Tibial nerve (tissue), 4 donors: ENCODE measurements around the gene PANX2.

Experiments used
- EP300 ChIP-seq, 2 donors: sonication (generic); formaldehyde crosslinking; IDR thresholded peaks; one replicate each; pipeline ENCODE4 v1.6.1; 2017; ENCODE audit warnings: antibody characterized with exemption in 2 of 2, mild to moderate bottlenecking in 1 of 2
- POLR2A ChIP-seq, 2 donors: fragments of 450-650 bp; IDR thresholded peaks; one replicate each; pipeline ENCODE4 v1.6.1; 2017; ENCODE audit warnings: antibody characterized with exemption in 2 of 2, mild to moderate bottlenecking in 2 of 2, moderate library complexity in 2 of 2
- TF ChIP-seq, protein P1 (sequence below), 5 experiments: fragments of 200-600 bp in 3 of 5; fragments of 450-650 bp in 2 of 5; sonication (generic) in 3 of 5; IDR thresholded peaks; one replicate each; pipeline ENCODE4 v1.5.1; 2016 to 2019; ENCODE audit warnings: antibody characterized with exemption in 5 of 5, mild to moderate bottlenecking in 3 of 5, moderate library complexity in 2 of 5

DNA sequence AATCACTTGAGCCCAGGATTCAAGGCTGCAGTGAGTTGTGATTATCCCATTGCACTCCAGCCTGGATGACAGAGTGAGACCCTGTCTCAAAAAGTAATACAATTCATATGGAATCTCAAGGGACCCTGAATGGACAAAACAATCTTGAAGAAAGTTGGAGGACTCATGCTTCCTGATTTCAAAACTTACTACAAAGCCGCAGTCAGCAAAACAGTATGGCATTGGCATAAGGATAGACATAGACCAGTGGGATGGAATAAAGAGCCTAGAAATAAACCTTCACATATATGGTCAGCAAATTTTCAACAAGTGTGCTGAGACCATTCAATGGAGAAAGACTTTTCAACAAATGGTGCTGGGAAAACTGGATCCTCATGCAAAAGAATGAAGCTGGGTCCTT lies 32.8 kb downstream of the PANX2 start:
- TF ChIP-seq, protein P1, sequence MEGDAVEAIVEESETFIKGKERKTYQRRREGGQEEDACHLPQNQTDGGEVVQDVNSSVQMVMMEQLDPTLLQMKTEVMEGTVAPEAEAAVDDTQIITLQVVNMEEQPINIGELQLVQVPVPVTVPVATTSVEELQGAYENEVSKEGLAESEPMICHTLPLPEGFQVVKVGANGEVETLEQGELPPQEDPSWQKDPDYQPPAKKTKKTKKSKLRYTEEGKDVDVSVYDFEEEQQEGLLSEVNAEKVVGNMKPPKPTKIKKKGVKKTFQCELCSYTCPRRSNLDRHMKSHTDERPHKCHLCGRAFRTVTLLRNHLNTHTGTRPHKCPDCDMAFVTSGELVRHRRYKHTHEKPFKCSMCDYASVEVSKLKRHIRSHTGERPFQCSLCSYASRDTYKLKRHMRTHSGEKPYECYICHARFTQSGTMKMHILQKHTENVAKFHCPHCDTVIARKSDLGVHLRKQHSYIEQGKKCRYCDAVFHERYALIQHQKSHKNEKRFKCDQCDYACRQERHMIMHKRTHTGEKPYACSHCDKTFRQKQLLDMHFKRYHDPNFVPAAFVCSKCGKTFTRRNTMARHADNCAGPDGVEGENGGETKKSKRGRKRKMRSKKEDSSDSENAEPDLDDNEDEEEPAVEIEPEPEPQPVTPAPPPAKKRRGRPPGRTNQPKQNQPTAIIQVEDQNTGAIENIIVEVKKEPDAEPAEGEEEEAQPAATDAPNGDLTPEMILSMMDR (IDR thresholded peaks at IDR 0.05): no peak
- TF ChIP-seq EP300 (IDR thresholded peaks at IDR 0.05) (no peak), POLR2A (IDR thresholded peaks at IDR 0.05) (no peak)
